Stimulated activated naive CD8-positive, alpha-beta T cell treated with anti-CD3 and anti-CD28 coated beads, Interleukin-15, amount 100 ng/mL, for 72 hours (primary cell): Measurements from ENCODE around the gene ARFIP1.

Source experiments
- ATAC-seq: fragments of 150-1000 bp; cut with Tn5 transposase; 2 replicates; pipeline ENCODE4 v1.10.0; 2021; ENCODE audit warnings: mild to moderate bottlenecking, moderate library complexity
- DNase-seq, 2 donors: peaks; one replicate each; pipeline ENCODE4 v3.0.0; 2021 to 2022
- H3K27ac Mint-ChIP-seq, 2 donors: one replicate each; pipeline ENCODE4 v1.8.0; 2022; ENCODE audit warnings: mild to moderate bottlenecking in 2 of 2, mixed read lengths in 2 of 2, moderate library complexity in 2 of 2
- H3K27me3 Mint-ChIP-seq: one replicate; pipeline ENCODE4 v1.8.0; 2022; ENCODE audit warnings: mixed read lengths
- H3K4me1 Mint-ChIP-seq: one replicate; pipeline ENCODE4 v1.8.0; 2022; ENCODE audit warnings: mild to moderate bottlenecking, mixed read lengths
- H3K4me3 Mint-ChIP-seq, 2 donors: one replicate each; pipeline ENCODE4 v1.8.0; 2022; ENCODE audit warnings: mild to moderate bottlenecking in 2 of 2, mixed read lengths in 2 of 2, moderate library complexity in 1 of 2
- H3K9me3 Mint-ChIP-seq, 2 donors: one replicate each; pipeline ENCODE4 v1.8.0; 2022; ENCODE audit warnings: mixed read lengths in 2 of 2

Gene ARFIP1

DNA sequence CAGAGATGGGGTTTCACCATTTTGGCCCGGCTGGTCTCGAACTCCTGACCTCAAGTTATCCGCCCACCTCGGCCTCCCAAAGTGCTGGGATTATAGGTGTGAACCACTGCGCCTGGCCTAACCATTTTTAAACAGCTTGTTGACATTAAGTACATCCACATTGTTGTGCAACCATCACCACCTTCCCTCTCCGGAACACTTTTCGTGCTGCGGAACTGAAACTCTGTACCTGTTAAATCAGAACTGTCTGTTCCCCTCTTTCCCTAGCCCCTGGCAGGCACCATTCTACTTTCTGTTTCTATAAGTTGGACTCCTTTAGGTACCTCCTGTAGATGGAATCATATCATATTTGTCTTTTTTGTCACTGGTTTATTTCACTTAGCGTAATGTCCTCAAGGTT is 165.9 kb downstream of the ARFIP1 start:
- peaks cover 30% of the 10 kb centered on the region for H3K27me3 Mint-ChIP-seq
- no peak for ATAC-seq
- H3K4me3 Mint-ChIP-seq, result no peak overlapping the region
- no peak overlapping the region for H3K27ac Mint-ChIP-seq
- H3K9me3 Mint-ChIP-seq, result no peaks in the 10 kb centered on the region
- H3K4me1 Mint-ChIP-seq, result no peaks in the 10 kb centered on the region
- no peak for DNase-seq

DNA sequence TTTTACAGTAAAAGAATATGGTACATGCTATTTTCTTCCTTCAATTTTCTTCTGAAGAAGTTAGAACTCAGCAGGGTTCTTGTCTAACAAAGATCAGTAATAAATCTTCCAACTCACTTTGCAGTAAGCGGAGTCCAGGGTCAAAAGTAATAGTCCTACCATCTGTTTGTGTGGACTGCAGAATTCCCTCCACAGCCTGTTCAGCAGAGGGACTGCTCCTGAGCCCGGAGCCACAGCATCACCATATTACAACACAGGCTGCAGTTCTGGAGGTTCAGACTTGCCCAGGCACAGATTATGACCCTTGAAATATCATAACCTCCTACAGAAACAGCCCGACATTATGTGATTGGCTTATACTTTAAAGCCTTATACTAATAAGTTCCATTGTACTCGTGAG is 166.7 kb downstream of the ARFIP1 start:
- no peaks in the 10 kb centered on the region for H3K9me3 Mint-ChIP-seq
- peaks cover 29% of the 10 kb centered on the region for H3K27me3 Mint-ChIP-seq
- no peak overlapping the region for H3K27ac Mint-ChIP-seq
- no peaks in the 10 kb centered on the region for H3K4me1 Mint-ChIP-seq
- ATAC-seq, result no peak
- DNase-seq, result no peak
- H3K4me3 Mint-ChIP-seq, result no peak overlapping the region

DNA sequence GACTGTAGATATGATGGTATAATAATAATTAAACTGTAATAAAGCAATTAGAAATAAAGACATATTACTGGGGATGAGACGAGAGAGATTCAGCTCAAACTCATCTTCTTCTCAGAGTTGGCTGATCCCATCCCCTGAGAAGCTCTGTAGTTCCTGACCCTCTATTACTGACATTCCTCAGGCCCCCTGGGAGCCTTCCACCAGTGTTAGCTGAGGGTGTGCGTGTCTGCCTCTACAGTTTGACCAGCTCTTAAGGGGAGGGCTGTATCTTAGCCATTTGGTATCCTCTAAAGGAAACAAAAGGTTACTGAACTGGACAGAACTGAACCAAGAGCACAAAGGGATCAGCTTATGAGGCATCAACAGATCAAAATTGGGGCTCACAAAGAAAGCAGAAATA is 167.6 kb downstream of the ARFIP1 start:
- H3K4me3 Mint-ChIP-seq, result no peak overlapping the region
- H3K4me1 Mint-ChIP-seq, result no peaks in the 10 kb centered on the region
- DNase-seq, result no peak
- no peak for ATAC-seq
- H3K27ac Mint-ChIP-seq, result no peak overlapping the region
- H3K27me3 Mint-ChIP-seq, result peaks cover 23% of the 10 kb centered on the region
- no peaks in the 10 kb centered on the region for H3K9me3 Mint-ChIP-seq

DNA sequence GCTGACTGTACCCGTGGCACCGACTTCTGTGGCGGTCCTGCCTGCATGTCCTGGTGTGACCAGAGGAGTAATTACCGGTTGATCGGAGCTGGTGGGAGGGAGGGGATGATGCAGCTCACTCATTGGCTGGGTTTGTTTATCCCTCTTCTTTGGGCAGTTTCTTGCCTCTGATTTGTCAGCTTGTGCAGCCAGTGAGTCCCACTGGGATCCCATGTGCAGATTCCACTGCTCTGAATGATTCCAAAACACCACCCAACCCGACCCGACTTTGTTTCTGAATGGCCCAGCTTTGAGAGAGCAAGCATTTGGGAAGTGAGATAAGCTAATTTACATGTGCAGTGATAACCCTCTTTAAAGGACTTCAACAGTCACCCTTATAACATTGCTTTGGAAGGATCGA is 170.2 kb downstream of the ARFIP1 start:
- Mint-ChIP-seq H3K4me3 (no peak overlapping the region), H3K9me3 (no peaks in the 10 kb centered on the region), H3K27ac (no peak overlapping the region), H3K4me1 (no peaks in the 10 kb centered on the region), H3K27me3 (peaks cover 23% of the 10 kb centered on the region)
- ATAC-seq (no peak), DNase-seq (no peak)

DNA sequence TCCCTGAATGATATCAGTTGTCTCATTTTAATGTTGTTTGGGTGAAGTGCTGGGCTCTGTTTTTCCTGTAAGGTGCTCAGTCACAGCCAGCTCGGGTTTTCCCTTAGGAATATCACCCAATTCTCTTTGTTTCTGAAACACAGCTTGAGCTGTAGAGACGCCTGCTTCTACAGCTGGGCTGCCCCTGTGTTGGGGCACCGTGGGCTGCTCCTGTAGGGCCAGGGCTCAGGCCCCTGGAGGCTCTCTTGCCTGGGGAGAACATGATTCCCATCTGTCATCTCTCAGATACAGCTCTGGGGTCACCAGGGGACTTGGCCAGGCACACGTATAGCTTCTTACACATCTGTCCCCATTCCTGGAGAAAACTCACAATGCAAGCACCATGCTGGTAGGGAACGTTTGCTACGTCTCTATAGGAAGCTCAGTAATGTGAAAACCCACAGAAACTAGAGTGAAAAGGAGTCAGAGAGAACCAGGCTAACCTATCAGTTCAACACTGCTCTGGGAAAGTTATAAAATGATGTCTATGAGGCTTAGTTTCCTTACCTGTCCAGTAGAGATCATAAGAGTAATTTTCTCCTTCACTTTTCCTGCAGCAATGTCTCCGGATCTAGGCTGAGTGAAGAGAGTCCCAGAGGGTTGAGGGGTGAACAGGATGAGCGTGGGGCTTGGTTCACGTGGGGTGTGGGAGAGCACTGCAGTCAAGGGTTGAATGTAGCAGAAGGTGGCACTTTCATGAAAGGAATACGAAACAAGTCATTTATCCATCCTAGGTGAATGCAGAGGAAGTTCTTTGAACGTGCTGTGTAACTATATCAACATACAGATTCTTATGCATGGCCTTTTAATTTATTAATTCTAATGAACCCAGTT is 170.9 kb downstream of the ARFIP1 start:
- H3K9me3 Mint-ChIP-seq, result no peaks in the 10 kb centered on the region
- no peak overlapping the region for H3K27ac Mint-ChIP-seq
- ATAC-seq, result no peak
- no peak overlapping the region for H3K4me3 Mint-ChIP-seq
- H3K4me1 Mint-ChIP-seq, result no peaks in the 10 kb centered on the region
- no peak for DNase-seq
- peaks cover 20% of the 10 kb centered on the region for H3K27me3 Mint-ChIP-seq

DNA sequence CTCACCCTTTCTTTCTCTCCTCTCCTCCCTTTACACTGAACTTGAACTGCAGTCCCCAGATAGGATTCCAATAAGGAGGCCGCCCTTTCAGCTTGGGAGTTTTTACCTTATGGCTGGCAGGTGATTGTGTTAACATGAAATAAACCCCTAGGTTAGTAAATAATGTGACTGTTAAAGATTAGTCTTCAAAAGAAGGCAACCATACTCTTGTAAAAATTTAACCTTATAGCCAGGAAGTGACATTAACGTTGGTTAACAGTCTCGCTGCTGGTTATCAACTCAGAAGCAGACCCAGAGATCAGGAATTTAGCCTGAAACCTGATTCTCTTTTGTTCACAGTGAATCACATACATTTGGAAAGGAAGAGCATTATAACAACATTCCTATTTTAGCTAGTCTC is 171.6 kb downstream of the ARFIP1 start:
- peaks cover 15% of the 10 kb centered on the region for H3K27me3 Mint-ChIP-seq
- no peak overlapping the region for H3K27ac Mint-ChIP-seq
- no peaks in the 10 kb centered on the region for H3K9me3 Mint-ChIP-seq
- ATAC-seq (no peak), DNase-seq (no peak)
- H3K4me3 Mint-ChIP-seq, result no peak overlapping the region
- no peaks in the 10 kb centered on the region for H3K4me1 Mint-ChIP-seq

DNA sequence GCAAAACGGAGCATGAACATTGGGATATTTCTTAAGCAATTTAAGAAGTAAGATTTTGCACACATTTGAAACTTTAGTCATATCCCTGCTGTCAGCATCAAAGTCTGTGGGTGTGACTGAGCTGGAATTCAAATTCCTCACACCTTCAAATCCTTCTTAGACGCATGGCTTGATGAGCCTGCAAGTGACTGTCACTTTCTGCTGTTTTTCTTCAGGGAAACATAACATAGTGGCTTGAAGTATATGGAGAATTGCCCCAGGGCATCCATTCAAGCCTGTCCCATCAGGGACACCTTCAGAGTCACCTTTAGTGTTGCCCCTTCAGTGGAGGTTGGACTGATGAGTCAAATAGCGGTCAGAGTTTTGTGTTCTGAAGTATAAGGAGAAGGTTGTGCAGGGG is 173.8 kb downstream of the ARFIP1 start:
- ATAC-seq, result no peak
- Mint-ChIP-seq H3K27me3 (no peaks in the 10 kb centered on the region), H3K9me3 (no peaks in the 10 kb centered on the region), H3K4me1 (no peaks in the 10 kb centered on the region), H3K4me3 (no peak overlapping the region), H3K27ac (no peak overlapping the region)
- DNase-seq, result no peak

DNA sequence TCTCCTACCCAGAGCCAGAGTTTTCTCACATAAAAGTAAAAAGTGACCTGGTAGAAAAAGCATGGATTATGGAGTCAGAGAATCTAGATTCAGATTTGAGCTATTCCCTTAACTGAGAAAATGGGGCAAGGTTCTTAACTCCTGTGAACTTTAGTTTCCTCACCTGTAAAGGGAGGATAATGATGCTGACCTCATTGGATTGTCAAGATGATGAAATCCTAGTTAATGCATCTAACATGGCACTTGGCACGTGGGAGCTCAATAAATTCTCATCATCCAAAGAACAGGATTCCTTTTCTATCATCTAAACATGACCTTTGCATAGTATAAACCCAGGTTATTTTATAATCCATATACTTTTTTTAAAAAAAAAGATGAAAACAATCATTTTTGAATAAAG is 175.0 kb downstream of the ARFIP1 start:
- H3K27me3 Mint-ChIP-seq, result no peaks in the 10 kb centered on the region
- no peak for ATAC-seq
- H3K27ac Mint-ChIP-seq, result no peak overlapping the region
- H3K9me3 Mint-ChIP-seq, result no peaks in the 10 kb centered on the region
- no peak overlapping the region for H3K4me3 Mint-ChIP-seq
- no peaks in the 10 kb centered on the region for H3K4me1 Mint-ChIP-seq
- DNase-seq, result no peak

DNA sequence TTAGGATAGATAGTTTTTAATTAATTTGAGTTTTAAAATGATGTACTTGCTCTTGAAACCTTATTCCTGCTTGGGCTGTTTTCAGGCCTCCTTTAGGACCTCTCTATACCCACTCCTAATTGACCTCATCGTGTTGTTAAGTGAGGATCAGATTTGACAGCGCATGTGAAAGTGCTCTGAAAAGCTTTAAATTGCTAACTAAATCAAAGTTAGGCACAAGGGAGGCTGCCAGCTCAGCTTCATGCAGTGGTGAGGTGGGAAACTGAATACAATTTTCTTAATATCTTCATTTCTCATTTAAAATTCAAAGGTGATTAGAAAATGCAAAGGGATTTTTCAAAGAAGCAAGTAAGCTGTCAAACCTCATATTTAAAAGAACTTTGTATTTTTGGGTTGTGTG is 176.4 kb downstream of the ARFIP1 start:
- DNase-seq, result no peak
- no peak overlapping the region for H3K4me3 Mint-ChIP-seq
- H3K27me3 Mint-ChIP-seq, result no peaks in the 10 kb centered on the region
- ATAC-seq, result no peak
- no peaks in the 10 kb centered on the region for H3K9me3 Mint-ChIP-seq
- peak overlapping the region in 1 of 2 donors; percentile 4 for H3K27ac Mint-ChIP-seq
- no peaks in the 10 kb centered on the region for H3K4me1 Mint-ChIP-seq

DNA sequence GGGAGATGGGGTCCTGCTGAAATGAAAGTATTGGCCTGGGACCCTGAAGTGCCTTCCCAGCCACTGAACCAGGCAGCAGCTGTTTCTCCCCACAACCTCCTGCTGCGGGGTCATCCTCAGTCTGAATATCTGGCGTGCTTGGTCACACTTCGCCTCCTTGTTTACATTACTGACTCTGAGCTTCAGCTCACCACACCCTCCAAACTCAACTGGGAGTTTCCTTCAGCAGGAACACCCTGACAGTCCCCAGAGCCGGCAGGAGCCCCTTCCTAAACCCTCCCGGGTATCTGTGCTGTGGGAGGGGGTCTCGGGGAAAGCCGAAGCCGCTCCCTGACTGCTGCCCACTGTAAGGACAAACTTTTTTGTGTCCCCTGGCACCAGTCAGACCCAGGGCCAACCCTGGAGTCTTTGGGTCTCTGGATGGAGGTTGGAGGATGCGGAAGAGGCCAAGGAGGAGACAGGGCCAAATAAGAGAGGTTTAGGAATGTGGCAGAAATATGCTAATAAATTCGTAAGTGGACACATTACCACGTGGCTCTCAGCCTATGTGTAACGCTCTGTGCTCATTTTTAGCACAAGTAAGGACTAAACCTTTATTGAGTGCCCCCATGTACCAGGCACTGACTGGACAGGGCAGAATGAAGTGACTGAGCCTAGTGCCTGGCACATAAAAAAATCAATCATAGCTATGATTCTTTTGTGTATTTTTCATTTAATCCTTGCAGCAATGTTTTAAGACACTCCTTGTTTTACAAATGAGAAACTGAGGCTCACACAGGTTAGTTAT is 177.1 kb downstream of the ARFIP1 start:
- Mint-ChIP-seq H3K9me3 (no peaks in the 10 kb centered on the region), H3K27me3 (no peaks in the 10 kb centered on the region), H3K27ac (no peak overlapping the region), H3K4me1 (no peaks in the 10 kb centered on the region), H3K4me3 (no peak overlapping the region)
- DNase-seq (no peak), ATAC-seq (no peak)

DNA sequence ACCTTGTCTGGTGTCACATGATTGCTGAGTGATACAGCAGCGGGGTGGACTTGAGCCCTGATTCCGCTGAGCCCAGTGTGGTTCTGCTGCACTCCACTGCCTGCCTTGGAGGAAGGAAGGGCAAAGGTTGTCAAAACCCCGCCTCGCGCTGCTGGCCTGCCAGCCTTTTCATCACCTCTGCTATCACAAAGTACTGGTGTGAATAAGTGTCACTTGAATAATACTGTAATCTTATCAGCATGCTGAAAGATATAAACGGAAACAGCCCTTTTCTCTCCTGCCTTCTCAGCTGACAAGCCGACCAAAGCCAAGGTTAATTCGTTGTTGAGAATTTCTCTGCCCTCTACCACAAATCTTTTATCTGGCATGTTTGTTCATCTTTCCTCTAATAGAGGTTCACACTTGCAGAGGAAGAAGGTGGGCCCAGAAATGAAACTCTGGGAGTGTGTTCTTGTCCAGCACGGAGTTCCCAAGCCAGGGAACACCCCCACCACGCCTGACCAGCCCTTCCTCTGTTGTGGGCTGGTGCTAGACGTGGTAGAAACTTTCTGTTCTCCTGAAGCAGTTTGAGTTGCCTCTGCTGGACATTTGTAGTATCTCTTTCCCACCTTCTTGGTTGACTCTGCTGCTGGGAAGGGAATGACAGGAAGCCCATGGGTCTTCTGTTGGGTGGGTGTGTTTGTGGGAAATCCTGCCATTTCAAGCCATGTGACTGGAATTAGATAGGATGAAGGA is 177.8 kb downstream of the ARFIP1 start:
- ATAC-seq (no peak), DNase-seq (no peak)
- H3K4me3 Mint-ChIP-seq, result no peak overlapping the region
- no peaks in the 10 kb centered on the region for H3K4me1 Mint-ChIP-seq
- H3K27me3 Mint-ChIP-seq, result no peaks in the 10 kb centered on the region
- no peak overlapping the region for H3K27ac Mint-ChIP-seq
- no peaks in the 10 kb centered on the region for H3K9me3 Mint-ChIP-seq

DNA sequence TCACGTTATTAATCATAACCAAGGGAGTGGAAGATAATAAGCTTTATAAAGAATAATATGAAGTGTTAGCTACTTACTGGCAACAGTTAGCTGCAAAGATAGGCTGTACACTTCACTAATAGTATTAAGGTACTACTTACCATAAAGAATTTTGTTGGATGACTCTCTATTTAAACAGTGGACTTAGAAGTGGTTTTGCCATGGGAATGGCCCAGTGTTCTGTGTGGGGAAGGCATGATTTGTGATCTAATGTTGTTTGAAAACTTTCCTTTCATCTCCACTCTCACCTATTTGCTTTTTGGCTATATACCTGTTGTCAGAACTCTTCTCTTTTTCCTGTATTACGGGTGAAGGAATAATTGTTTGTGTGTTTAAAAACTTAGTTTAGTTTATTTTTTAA is 179.3 kb downstream of the ARFIP1 start:
- no peaks in the 10 kb centered on the region for H3K9me3 Mint-ChIP-seq
- ATAC-seq (no peak), DNase-seq (no peak)
- no peak overlapping the region for H3K27ac Mint-ChIP-seq
- no peaks in the 10 kb centered on the region for H3K4me1 Mint-ChIP-seq
- H3K27me3 Mint-ChIP-seq, result no peaks in the 10 kb centered on the region
- no peak overlapping the region for H3K4me3 Mint-ChIP-seq

DNA sequence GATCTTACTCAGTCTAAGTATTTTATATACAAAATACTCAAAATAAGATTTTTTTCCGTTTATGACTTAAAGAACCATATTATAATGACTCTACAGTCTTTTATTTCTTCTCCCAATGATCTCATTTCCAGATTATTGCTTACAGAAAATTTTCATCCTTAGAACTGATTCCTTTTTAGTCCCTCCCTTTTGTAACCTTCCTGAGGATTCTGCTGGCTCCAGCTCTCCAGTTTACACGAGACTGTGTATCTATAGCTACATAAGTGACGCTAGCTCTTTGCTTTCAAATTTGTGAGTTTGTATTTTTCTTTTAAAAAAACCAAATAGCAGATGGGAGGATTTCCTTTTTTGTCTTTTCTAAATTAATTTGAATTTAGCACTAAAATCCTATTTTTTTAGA is 180.3 kb downstream of the ARFIP1 start:
- no peak for ATAC-seq
- H3K4me3 Mint-ChIP-seq, result no peak overlapping the region
- H3K27ac Mint-ChIP-seq, result no peak overlapping the region
- DNase-seq, result no peak
- no peaks in the 10 kb centered on the region for H3K9me3 Mint-ChIP-seq
- no peaks in the 10 kb centered on the region for H3K4me1 Mint-ChIP-seq
- H3K27me3 Mint-ChIP-seq, result no peaks in the 10 kb centered on the region

DNA sequence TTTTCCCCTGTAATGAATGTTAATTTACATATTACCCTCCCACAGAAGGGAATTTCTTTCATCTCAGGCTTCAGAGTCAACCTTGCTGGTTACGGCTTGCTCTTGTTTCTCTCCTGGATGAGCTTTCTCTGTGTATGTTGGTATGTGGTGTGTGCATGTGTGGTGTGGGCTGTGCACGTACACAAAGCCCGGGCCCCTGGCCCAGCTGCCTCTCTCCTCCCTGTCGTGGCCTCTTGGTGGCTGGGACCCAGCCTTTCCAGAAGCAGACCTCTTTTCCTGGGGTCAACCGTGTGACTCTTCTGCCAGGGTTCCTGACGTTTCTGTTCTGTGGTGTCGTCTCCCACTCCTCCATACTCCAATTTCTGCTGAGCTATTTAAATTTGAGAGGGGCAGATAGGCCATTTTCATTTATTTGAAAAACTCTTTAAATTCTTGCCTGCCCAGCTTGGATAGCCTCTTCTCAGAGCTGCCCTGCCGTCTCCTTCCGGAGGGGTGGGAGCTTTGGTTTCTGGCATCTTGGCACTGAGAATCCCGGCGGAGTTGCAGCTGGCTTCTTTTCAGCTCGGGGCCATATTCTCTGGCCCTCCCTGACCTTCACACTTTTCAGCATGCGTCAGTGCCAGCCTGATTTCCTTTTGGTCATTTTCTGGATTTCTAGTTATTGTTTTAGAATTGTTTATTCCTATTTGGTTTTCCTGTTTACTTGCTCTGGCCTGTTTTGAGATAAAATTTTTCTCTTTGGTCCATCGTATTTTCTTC is 181.4 kb downstream of the ARFIP1 start:
- H3K4me1 Mint-ChIP-seq, result no peaks in the 10 kb centered on the region
- no peak for ATAC-seq
- H3K27me3 Mint-ChIP-seq, result no peaks in the 10 kb centered on the region
- no peak for DNase-seq
- no peak overlapping the region for H3K4me3 Mint-ChIP-seq
- no peak overlapping the region for H3K27ac Mint-ChIP-seq
- no peaks in the 10 kb centered on the region for H3K9me3 Mint-ChIP-seq

DNA sequence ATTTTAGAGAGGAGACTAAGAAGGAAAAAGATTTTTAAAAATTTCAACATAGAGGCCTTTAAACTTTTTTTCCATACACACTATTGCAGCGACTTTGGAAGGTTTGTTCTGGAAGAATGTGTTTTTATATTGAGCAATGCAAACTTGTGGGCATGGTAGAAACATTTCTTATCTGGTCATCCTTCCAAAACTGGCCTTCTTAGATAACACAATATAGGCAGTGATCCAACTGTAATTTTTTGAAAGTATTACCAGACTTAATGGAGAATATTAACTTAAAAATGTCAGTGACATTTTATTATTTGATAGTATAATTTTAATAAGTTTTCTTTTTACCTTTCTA is 182.0 kb downstream of the ARFIP1 start:
- no peaks in the 10 kb centered on the region for H3K4me1 Mint-ChIP-seq
- no peaks in the 10 kb centered on the region for H3K9me3 Mint-ChIP-seq
- DNase-seq (no peak), ATAC-seq (no peak)
- H3K27me3 Mint-ChIP-seq, result no peaks in the 10 kb centered on the region
- no peak overlapping the region for H3K27ac Mint-ChIP-seq
- no peak overlapping the region for H3K4me3 Mint-ChIP-seq
